DOHH2 (cell line): ENCODE measurements around the gene RAMP1.

Experiments
- CTCF ChIP-seq: fragments of 200-600 bp; sonication (generic); IDR thresholded peaks from one replicate; pipeline ENCODE4 v1.5.1; 2014; ENCODE audit warnings: antibody characterized with exemption, mild to moderate bottlenecking, low read depth, low read length; ENCODE audit not compliant: poor library complexity, severe bottlenecking
- EZH2phosphoT487 ChIP-seq: fragments of 200-600 bp; sonication (generic); IDR thresholded peaks from 2 replicates; pipeline ENCODE4 v1.6.1; 2017; ENCODE audit warnings: borderline replicate concordance, mild to moderate bottlenecking, antibody characterized with exemption, low read length, moderate library complexity, mixed read lengths

GRCh38 chr2:237873897-237874551 lies 14.6 kb downstream of the RAMP1 start:
- TF ChIP-seq CTCF = no peak
- TF ChIP-seq EZH2phosphoT487 = no peak
